Measurements from ENCODE around the gene MCU.

GRCh38 chr10:72783410-72783833, 91.5 kb downstream of the MCU start:
- no peak for TF ChIP-seq CTCF (conservative IDR thresholded peaks at IDR 0.05; ENCODE audit: low read length)
- TF ChIP-seq EZH2phosphoT487 (IDR thresholded peaks at IDR 0.05; ENCODE audit: borderline replicate concordance, low read depth, low read length), result no peak
